Endothelial cell of umbilical vein (primary cell): ENCODE measurements around the gene PPFIA1.
"Not testable (repeated sequence)": the region's sequence is repeated elsewhere in the genome, so short reads cannot be mapped to it uniquely, and the experiment has no call there.

Experiments used
- EZH2 ChIP-seq: IDR thresholded peaks from 2 replicates; pipeline ENCODE4 v1.6.1; 2012; ENCODE audit warnings: borderline replicate concordance, low read depth, mild to moderate bottlenecking, moderate library complexity, low read length, inconsistent platforms; ENCODE audit not compliant: severe bottlenecking
- FOS ChIP-seq: IDR thresholded peaks from 2 replicates; pipeline ENCODE4 v1.6.1; 2011; ENCODE audit warnings: mild to moderate bottlenecking, low read length, moderate library complexity, borderline replicate concordance; ENCODE audit not compliant: insufficient read depth
- GATA2 ChIP-seq: IDR thresholded peaks from 2 replicates; pipeline ENCODE4 v1.7.0; 2011; ENCODE audit warnings: low read depth, mild to moderate bottlenecking, moderate library complexity, mixed read lengths, low read length; ENCODE audit not compliant: insufficient read length, insufficient read depth
- MYC ChIP-seq: IDR thresholded peaks from one replicate; pipeline ENCODE4 v1.6.1; 2011; ENCODE audit warnings: mild to moderate bottlenecking, low read depth, low read length
- POLR2A ChIP-seq: IDR thresholded peaks from 2 replicates; pipeline ENCODE4 v1.6.1; 2012; ENCODE audit warnings: low read depth, mild to moderate bottlenecking, control low read depth, low read length
- POLR2AphosphoS5 ChIP-seq: IDR thresholded peaks from 2 replicates; pipeline ENCODE4 v1.6.1; 2012; ENCODE audit warnings: low read depth, mild to moderate bottlenecking, control low read depth, low read length, moderate library complexity; ENCODE audit not compliant: insufficient read depth
- TF ChIP-seq, protein P1 (sequence below), 2 donors: IDR thresholded peaks; 1 replicate in 1 of 2; 2 replicates in 1 of 2; pipeline ENCODE4 v1.5.1; 2011; ENCODE audit warnings: low read length in 2 of 2, mild to moderate bottlenecking in 2 of 2, moderate library complexity in 2 of 2, control low read depth in 1 of 2, inconsistent platforms in 1 of 2, low read depth in 1 of 2; ENCODE audit not compliant: insufficient read depth in 1 of 2; ENCODE audit errors: extremely low read depth in 1 of 2
- TF ChIP-seq, protein P2 (sequence below): IDR thresholded peaks from 2 replicates; pipeline ENCODE4 v1.6.1; 2011; ENCODE audit not compliant: insufficient read depth, insufficient read length

DNA sequence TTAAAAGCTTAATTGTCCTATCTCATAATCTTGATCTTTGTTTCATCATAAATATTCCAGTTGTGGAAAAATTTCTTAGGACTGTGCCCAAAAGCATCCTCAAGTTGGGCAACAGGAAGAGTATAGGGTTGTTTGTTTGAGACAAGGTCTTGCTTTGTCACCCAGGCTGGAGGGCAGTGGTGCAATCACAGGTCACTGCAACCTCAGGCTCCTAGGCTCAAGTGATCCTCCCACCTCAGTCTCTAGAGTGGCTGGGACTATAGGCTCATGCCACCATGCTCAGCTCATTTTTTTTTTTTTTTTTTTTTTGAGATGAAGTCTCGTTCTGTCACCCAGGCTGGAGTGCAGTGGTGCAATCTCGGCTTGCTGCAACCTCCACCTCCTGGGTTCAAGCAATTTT is 11.4 kb upstream of the PPFIA1 start:
- TF ChIP-seq, protein P1, sequence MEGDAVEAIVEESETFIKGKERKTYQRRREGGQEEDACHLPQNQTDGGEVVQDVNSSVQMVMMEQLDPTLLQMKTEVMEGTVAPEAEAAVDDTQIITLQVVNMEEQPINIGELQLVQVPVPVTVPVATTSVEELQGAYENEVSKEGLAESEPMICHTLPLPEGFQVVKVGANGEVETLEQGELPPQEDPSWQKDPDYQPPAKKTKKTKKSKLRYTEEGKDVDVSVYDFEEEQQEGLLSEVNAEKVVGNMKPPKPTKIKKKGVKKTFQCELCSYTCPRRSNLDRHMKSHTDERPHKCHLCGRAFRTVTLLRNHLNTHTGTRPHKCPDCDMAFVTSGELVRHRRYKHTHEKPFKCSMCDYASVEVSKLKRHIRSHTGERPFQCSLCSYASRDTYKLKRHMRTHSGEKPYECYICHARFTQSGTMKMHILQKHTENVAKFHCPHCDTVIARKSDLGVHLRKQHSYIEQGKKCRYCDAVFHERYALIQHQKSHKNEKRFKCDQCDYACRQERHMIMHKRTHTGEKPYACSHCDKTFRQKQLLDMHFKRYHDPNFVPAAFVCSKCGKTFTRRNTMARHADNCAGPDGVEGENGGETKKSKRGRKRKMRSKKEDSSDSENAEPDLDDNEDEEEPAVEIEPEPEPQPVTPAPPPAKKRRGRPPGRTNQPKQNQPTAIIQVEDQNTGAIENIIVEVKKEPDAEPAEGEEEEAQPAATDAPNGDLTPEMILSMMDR (IDR thresholded peaks at IDR 0.05; ENCODE audit: extremely low read depth in 1 of 2, insufficient read depth in 1 of 2, low read depth in 1 of 2, low read length in 2 of 2) = not testable (repeated sequence)
- not testable (repeated sequence) for TF ChIP-seq GATA2, POLR2A, MYC, POLR2AphosphoS5, EZH2, FOS
- TF ChIP-seq, protein P2, sequence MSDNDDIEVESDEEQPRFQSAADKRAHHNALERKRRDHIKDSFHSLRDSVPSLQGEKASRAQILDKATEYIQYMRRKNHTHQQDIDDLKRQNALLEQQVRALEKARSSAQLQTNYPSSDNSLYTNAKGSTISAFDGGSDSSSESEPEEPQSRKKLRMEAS = not testable (repeated sequence)
